ENCODE results near the gene CSNK1D. TPM values are rescaled to one million over a fixed set of nuclear protein-coding genes. Genes with fewer than 3 reads are reported as not detected.

The CSNK1D gene
- total and polyA plus RNA-seq, 2 experiments from 2014 or later: 55.3 to 66.4 TPM

GRCh38 chr17:82277851-82278250 lies 4.4 kb upstream of the CSNK1D start (continued):
- no peak for TF ChIP-seq ZNF462 (CRISPR knock-in tag; IDR thresholded peaks at IDR 0.05)
- no peak for TF ChIP-seq REST (IDR thresholded peaks at IDR 0.05; ENCODE audit: unreplicated experiment)
- TF ChIP-seq EZH2 (IDR thresholded peaks at IDR 0.05; ENCODE audit: low read depth, unreplicated experiment): no peak
- no peak for TF ChIP-seq ZNF114 (CRISPR knock-in tag; IDR thresholded peaks at IDR 0.05)
- TF ChIP-seq POLR2AphosphoS5 (IDR thresholded peaks at IDR 0.05; ENCODE audit: low read depth): no peak
- TF ChIP-seq ZNF331 (CRISPR knock-in tag; IDR thresholded peaks at IDR 0.05; ENCODE audit: low read depth): no peak
- TF ChIP-seq EZH2phosphoT487 (IDR thresholded peaks at IDR 0.05; ENCODE audit: unreplicated experiment): no peak
